ENCODE measurements around the gene MC3R. TPM values are rescaled to one million over a fixed set of nuclear protein-coding genes. Genes with fewer than 3 reads are reported as not detected.

Gene MC3R
- total and polyA plus RNA-seq, 2 of the 8 experiments (the other 6 are each of a cell fraction or from before 2014, with no cell fraction given), result not detected

- TF ChIP-seq CHD1 (IDR thresholded peaks at IDR 0.05; ENCODE audit: low read depth, low read length) (no peak), RBBP5 (IDR thresholded peaks at IDR 0.05; ENCODE audit: borderline replicate concordance, low read depth, low read length) (no peak), TBP (IDR thresholded peaks at IDR 0.05; ENCODE audit: low read depth, low read length) (no peak), ATF3 (IDR thresholded peaks at IDR 0.05; ENCODE audit: insufficient read depth, low read depth, low read length) (no peak)
Measured at GRCh38 chr20:56207656-56208055, 40.9 kb upstream of the MC3R start (continued).
